Brain microvascular endothelial cell (primary cell): ENCODE data around the gene SERPINB2.
A peak's percentile ranks its signal among the peaks of the same experiment; 100 is the strongest.

Experiments used
- DNase-seq: peaks from one replicate; pipeline ENCODE4 v3.0.0-alpha.2; 2020
- H3K27ac ChIP-seq: fragments of 250-450 bp; sonication (Bioruptor Pico); 2 replicates; pipeline ENCODE4 v1.5.1; 2020; ENCODE audit warnings: mild to moderate bottlenecking, moderate library complexity
- H3K27me3 ChIP-seq: fragments of 250-450 bp; sonication (Bioruptor Pico); replicated peaks from 2 replicates; pipeline ENCODE4 v1.5.1; 2020; ENCODE audit warnings: mild to moderate bottlenecking
- H3K36me3 ChIP-seq: fragments of 250-450 bp; sonication (Bioruptor Pico); replicated peaks from 2 replicates; pipeline ENCODE4 v1.5.1; 2020; ENCODE audit warnings: mild to moderate bottlenecking
- H3K4me3 ChIP-seq: 2 replicates; pipeline ENCODE4 v1.5.1; 2011; ENCODE audit warnings: low read depth, mild to moderate bottlenecking, control low read depth, low read length, moderate library complexity
- in situ Hi-C: cut with HindIII; loops from 2 replicates; pipeline ENCODE4 v1.10.0; 2017; ENCODE audit warnings: low sequenced_read_pairs, low pct_ligation_motif_present
- TF ChIP-seq, protein P1 (sequence below): IDR thresholded peaks from 2 replicates; pipeline ENCODE4 v1.5.1; 2011; ENCODE audit warnings: low read depth, mild to moderate bottlenecking, moderate library complexity, low read length, control low read depth, inconsistent platforms; ENCODE audit errors: missing control alignments

SERPINB2 gene

DNA sequence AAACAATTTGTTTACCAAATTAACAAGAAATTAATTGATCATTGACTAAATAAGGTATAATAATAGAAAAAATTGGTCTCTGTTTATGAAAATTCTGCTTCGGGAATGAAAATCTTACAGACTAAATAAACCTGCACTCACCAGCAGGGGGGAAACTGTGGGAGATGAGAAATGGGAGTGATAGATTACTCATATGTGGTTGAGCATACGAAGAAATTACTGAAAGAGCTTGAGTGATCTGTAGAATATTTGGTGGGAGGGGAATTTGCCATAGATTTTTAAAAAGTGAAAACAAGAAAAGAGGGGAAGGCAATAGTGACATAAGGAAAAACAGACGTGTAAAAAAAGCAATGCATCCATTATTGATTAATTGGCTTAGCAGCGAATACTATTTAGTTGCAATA lies 63.8 kb downstream of the SERPINB2 start:
- TF ChIP-seq, protein P1, sequence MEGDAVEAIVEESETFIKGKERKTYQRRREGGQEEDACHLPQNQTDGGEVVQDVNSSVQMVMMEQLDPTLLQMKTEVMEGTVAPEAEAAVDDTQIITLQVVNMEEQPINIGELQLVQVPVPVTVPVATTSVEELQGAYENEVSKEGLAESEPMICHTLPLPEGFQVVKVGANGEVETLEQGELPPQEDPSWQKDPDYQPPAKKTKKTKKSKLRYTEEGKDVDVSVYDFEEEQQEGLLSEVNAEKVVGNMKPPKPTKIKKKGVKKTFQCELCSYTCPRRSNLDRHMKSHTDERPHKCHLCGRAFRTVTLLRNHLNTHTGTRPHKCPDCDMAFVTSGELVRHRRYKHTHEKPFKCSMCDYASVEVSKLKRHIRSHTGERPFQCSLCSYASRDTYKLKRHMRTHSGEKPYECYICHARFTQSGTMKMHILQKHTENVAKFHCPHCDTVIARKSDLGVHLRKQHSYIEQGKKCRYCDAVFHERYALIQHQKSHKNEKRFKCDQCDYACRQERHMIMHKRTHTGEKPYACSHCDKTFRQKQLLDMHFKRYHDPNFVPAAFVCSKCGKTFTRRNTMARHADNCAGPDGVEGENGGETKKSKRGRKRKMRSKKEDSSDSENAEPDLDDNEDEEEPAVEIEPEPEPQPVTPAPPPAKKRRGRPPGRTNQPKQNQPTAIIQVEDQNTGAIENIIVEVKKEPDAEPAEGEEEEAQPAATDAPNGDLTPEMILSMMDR, result peak; percentile 60
- Histone ChIP-seq H3K27ac (no peak overlapping the region), H3K27me3 (no peaks in the 10 kb centered on the region), H3K4me3 (no peak overlapping the region), H3K36me3 (no peaks in the 10 kb centered on the region)
- DNase-seq, result peak; percentile 45
- in situ Hi-C loops, result no loop called here
